Activated gamma-delta T cell (primary cell): Measurements from ENCODE around the gene WWP2.
"Not testable (repeated sequence)": the region's sequence is repeated elsewhere in the genome, so short reads cannot be mapped to it uniquely, and the experiment has no call there.

Experiments
- DNase-seq: peaks from one replicate; lab custom pipeline; 2025; lab: John Stamatoyannopoulos, UW

WWP2 gene

DNA sequence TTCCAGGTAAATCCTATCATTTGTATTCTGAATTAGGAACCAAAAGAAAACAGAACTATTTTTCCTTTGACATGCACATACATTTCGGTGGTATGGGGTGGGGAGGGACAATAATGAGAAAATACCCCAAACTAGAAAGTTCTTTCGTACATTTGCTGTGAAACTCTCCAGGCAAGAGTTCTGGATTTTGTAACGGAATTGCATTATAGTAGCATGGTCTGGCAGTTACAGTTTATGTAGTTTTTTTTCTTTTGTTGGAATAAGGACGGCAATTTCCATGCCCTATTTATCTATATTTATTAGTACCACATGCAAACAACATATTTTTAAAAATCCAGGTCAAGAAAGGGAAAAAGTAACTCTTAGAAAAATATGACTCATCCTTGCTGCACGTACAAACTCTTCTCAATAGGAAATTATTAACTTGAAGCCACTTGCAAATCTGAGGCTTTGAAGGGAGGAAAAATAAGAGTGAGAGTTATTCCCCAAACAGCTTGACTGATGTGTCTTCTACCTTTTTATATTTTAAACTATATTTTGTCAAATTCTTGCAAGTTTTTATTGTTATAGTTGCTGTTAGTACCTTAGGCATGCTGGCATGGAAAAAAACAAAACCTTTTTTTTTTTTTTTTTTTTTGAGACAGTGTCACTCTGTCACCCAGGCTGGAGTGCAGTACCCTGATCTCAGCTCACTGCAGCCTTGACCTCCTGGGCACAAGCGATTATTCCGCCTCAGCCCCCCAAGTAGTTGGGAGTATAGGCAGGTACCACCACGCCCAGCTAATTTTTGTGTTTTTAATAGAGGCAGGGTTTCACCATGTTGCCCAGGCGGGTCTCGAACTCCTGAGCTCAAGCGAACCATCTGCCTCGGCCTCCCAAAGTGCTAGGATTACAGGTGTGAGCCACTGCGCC, 69.3 kb downstream of the WWP2 start:
- no peak for DNase-seq

DNA sequence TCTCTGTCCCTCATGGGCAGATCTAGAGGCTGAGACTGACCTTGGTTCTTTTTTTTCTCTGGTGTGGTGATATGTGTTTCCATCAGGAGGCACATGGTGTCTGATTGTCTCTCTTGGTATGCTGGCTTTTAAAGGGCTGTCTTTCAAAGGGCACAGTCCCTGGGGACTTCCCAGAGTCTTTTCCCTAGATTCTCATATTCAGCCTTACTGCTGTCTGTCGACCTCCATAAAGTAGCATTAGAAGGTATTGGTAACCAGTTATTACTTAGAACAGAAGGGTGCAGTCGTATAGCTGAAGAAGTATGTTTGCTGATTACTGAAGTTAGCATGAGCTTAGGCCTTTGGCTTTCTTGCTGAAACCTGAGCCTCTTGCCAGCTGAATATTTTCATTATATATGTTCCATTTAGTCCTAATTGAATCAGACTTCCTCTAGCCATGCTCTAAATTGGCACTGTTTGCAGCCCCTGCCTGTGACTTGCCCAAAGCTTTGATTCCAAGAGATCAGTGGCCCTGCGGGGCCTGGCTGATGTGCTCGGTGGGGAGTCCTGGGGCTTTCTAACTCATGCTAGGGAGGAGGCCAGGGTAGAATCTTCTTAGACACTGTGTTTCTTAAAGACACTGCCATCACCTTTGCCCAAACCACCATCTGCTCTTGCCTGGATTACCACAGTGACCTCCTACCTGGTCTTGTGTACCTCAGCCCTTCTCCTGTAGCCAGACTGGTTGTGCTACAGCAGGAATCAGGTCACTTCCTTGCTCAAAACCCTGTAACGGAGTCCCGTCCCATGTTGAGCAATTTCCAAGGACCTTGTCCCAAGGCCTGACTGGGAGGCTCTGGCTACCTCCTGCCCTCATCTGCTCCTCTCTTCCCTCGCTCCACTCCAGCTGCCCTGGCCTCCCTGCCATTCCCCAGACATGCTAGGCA, 71.5 kb downstream of the WWP2 start:
- no peak for DNase-seq

DNA sequence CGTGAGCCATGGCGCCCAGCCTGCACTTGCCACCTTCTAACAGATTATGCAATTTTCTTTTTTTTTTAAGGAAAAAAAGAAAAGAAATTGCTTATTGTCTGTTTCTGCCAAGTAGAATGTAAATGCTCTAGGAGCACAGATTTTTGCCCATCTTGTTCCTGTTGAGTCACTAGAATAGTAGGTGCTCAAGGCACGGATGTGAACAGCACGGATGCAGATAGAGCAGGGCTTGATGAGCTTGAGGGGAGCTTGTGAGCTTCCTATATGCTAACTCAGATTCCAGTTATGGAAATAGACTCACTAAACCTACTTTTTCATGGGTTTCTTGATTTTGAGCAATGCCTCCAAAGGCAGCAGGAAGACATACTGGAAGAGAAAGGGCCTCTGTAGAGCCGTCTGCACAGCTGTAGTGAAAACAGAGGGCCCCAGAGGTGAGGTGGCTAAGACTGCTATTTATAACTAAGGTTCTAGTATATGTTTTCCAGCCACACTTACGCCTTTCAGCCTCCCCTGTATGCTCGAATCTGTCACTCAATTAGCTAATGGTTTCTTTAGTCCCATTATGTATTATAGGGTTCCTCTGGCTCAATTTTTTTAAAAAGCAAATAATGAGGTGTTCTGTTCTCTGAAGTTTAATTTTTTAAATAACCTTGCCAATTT, 72.8 kb downstream of the WWP2 start:
- DNase-seq, result no peak

DNA sequence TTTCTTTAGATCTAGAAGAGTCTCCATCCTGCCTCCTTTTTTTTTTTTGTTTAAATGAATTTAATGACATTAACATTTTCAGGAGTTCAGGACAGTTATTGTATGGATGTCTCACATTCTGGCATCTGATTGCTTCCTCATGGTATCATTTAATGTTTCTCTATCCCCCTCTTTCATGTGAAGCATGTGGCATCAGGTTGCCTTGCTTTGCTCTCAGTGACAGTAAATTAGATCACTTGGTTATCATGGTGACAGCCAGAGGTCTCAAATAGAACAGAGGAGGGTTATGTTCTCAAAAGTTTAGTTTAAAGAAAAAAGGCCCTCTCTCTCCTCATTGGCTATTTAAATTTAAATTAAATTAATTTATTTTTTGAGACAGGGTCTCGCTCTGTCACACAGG, 74.1 kb downstream of the WWP2 start:
- no peak for DNase-seq

DNA sequence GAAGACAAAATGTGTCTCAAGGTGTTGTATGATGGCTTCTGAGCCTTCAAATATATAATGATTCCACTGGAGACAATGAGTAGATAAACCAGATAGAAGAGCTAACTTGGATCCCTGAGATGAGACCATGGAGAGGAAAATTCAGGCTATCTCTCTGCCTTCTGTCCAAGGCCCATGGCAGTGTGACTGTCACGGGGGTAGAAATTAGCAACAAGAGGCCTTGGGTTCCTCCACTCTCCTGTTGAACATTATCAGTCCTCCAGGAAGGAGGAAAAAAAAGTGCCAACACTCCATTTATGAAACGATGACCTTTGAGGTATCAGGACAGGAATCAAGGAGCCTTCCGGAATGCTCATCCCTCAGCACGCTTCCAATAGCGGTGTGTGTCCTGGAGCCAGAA, 75.2 kb downstream of the WWP2 start:
- DNase-seq, result no peak

DNA sequence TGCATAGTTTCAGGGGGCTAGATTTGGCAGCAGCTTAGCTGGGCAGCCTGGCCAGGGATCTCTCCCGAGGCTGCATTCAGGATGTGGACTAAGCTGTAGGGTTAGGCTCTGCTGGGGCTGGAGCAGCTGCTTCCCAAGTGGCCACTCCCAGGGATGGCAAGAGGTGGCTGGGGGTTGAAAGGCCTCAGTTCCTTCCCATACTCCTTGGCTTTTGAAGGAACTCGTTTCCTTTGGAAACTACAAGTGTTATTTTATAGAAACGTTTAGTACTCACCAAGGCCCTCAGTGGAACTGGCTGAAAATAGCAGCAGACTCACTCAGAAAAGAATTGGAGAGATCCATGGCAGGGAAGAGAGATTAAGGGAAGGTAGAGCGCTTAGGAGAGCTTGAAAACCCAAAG, 76.4 kb downstream of the WWP2 start:
- DNase-seq, result no peak

DNA sequence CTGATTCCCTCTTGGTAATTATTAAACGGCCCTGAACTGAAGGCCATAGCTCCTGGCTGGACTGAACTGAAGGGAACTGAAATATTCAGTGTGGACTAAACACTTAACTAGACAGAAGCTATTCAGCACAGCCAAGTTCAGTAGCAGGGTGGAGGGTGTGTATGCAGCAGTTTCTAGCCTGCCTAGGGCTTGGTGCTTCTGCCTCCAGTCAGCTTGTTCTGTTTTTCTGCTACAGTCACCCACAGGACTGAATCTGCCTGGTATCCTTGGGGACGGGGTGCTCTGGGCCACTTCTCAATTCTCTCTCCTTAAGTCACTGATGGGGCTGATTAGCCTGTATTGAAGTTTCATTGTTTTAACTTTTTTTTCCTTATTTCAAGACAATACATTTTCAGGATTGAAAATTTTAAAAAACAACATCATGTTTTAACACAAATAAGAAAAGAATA, 77.1 kb downstream of the WWP2 start:
- DNase-seq, result no peak

DNA sequence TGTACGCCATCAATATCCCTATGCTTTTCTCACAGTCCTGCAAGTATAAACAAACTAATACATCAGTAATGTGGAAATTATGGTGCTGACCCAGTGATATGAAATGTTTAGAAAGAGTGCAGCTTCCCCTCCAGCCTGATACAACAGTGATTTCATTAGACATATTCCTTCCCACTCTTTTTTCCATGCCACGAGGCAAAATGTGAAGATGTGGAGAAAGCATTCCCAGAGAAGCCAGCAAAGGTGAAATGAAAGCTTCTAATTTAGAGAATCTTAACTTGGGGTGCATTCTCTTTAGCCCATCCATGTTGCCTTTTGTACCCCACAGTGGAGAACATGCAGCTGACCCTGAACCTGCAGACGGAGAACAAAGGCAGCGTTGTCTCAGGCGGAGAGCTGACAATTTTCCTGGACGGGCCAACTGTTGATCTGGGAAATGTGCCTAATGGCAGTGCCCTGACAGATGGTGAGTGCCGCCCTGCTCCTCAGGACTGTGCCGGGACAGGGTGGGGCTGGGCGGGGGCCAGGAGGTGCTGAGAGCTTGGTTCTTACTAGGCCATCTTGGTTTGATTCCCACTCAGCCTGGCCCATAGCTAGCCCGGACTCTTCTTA, 77.8 kb downstream of the WWP2 start:
- no peak for DNase-seq

DNA sequence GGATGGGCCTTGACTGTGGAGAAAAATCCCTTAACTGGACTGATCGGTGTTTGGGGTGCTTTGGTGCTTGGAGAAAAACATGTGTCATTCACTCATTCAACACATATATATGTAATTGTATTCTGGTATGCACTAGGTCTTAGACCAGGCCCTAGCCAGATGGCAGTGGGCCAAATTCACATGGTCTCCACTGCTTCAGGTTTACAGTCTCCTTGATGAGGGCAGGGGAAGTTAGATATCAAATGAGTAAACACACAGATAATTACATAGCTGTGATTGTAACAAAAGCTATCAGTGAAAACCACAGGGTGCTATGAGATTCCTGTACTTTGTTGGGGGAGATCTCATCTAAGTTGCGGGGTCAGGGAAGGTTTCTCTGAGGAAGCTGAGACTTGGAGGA, 78.8 kb downstream of the WWP2 start:
- no peak for DNase-seq

DNA sequence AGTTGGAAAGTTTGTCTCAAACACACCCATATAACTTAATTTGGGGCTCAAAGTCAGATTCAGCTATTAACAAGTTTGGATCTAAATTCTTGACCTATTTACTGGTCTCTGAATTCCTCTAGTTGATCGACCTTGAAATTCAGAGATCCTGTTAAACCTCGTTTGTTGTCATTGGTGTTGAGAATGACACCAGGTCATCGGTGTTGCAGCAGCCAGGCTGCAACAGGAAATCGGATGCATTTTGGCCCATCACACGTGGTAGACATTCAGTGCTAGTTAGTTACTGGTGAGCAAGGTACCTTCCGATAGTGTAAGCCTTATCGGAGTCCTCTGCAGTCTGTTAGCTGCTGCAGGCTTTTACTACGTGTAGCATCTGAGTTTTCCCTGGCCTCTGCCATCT, 82.3 kb downstream of the WWP2 start:
- no peak for DNase-seq

DNA sequence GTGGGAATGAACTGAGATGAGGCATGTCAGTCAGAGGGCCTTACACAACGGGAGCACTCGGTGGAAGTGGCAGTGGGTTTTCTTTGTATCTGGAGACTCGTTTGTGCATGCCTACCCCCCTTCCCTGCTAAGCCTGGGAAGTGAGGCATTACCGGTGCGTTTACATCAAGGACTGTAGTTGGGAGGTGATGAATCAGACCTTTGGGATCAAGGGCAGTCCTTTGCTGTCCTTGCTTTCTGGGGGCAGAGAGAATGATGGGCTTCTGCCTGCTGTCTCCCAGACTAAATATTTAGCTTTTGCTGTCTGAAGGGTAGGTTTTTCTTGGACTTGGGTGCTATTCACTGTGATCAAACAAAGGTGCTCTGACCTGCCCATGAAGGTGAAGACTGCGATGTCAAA, 83.0 kb downstream of the WWP2 start:
- DNase-seq, result no peak

DNA sequence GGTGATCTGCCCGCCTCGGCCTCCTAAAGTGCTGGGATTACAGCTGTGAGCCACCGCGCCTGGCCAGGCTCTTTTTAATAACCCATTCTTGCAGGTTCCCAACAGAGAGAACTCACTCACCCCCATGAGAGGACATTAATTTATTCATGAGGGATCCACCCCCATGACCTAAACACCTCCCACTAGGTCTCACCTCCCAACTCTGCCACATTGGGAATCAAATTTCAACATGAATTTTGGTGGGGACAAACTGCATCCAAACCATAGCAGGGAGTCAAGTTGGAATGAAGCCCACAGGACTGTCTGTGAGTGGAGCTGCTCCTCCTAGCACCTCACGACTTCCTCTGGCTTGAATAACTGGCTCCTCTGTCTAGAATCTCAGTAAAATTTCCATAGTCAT, 85.5 kb downstream of the WWP2 start:
- DNase-seq, result no peak

DNA sequence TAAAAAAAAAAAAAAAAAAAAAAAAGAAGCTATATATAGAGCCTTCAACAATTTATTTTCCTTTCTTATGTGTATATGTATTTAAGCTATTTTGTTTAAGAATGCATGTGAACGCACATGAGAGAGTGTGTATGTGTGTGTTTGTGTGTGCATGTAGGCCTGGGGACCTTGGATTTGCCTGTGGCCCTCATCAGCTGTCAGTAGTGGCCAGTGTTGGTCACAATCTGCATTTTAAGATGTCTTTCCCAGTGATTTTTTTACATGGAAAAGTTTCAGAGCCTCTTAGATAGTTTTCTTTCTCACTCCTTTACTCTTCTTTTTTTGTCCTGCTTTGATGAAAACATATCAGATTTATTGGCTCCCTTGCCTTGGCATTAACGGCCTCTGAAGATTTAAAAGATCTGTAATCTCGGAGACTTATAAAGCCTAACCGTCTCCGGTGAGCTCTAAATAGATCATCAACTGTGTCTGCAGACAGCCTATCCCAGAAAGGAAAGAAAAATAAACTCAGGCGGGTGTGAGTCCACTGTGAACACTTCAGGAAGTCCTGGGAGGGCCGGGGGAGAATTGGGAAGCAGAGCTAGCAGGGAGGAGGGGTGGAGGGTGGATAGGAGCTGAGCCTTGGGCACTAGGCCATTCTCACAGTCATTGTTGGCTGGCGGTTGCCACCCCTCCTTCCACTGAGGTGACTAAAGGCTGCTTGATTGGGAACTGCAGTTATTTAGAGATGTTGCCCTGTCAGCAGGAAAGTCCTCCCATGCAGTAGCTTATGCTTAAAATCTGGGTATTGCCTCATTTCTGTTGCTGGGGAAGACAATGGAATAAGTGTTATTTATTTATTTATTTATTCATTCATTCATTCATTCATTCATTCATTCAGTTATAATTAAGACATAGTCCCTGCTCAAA, 86.8 kb downstream of the WWP2 start:
- no peak for DNase-seq

DNA sequence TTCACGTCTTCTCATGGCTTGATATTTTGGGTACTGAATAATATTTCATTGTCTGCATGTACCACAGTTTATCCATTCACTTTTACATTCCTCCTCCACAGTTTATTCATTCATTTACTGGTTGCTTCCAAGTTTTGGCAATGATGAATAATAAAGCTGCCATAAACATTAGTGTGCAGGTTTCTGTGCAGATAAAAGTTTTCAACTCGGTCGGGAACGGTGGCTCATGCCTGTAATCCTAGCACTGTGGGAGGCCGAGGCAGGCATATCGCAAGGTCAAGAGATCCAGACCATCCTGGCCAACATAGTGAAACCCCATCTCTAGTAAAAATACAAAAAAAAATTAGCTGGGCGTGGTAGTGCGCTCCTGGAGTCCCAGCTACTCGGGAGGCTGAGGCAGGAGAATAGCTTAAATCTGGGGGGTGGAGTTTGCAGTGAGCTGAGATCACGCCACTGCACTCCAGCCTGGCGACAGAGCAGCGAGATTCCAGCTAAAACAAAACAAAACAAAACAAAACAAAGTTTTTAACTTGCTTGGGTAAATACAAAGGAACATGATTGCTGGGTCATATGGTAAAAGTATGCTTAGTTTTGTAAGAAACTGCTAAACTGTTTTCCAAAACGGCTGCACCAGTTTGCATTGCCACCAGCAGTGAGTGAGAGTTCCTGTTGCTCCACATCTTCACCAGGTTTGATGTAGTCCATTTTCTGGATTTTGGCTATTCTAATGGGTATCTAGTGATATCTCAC, 89.5 kb downstream of the WWP2 start:
- DNase-seq, result no peak

DNA sequence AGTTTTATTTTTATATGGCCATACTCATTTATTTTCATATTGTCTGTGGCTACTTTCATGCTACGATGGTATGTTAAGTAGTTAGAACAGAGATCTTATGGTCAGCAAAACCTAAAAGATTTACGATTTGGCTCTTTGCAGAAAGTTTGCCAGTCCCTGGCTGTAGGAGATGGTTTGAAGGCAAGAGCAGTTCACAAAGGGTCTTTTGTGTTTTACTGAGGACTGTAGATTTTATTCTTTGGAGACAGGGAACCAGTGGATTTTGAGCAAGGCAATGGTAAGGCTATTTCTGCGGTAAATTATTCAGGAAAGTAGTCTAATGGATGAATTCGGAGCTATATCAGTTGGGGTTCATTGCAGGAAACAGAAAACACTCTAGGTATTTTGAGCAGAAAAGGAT, 90.7 kb downstream of the WWP2 start:
- no peak for DNase-seq

DNA sequence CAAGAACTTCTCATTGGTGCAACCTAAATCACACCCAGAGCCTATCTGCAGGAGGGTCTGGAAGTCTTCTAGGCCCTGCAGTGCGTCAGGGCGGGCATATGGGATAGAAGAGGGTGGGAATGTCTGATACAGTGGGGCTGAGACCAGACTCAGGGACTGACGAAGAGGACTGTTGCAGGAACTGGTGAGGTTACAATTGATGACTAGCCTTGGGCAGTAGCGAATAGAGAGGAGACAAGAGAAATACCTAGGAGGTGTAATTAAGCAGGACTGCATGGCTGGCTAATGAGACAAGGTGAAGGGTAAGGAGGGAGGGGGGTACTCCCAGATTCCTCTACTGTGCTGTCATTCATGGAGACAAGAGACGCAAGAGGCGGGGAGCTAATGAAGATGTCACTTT, 91.3 kb downstream of the WWP2 start:
- no peak for DNase-seq

DNA sequence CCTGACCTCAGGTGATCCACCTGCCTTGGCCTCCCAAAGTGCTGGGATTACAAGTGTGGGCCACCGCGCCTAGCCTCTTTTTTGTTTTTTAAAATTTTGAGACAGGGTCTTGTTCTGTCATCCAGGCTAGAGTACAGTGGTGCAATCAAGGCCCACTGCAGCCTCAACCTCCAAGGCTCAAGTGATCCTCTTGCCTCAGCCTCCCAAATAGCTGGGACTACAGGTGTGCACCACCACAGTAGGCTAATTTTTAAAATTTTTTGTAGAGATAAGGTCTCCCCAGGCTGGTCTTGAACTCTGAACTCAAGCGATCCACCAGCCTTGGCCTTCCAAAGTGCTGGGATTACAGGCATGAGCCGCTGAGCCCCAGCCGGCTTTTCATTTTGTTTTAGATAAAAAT, 92.6 kb downstream of the WWP2 start:
- not testable (repeated sequence) for DNase-seq

DNA sequence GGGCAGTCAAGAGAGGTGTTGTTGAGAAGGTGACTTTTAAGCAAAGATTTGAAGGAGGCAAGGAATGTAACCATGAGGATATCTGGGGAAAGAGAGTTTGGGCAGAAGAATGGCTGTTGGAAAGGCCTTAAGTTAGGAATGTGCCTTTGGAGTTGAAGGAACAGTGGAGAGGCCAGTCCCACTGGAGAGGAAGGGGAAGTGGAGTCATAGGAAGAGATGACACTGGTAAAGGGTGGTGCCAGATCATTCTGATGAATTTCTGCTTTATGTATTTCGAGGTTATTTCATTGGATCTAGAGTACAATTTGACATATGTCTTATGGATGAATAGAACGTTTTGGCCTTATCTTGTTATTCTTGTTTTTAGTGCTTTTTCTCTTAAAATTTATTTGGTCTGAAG, 93.5 kb downstream of the WWP2 start:
- DNase-seq, result no peak

DNA sequence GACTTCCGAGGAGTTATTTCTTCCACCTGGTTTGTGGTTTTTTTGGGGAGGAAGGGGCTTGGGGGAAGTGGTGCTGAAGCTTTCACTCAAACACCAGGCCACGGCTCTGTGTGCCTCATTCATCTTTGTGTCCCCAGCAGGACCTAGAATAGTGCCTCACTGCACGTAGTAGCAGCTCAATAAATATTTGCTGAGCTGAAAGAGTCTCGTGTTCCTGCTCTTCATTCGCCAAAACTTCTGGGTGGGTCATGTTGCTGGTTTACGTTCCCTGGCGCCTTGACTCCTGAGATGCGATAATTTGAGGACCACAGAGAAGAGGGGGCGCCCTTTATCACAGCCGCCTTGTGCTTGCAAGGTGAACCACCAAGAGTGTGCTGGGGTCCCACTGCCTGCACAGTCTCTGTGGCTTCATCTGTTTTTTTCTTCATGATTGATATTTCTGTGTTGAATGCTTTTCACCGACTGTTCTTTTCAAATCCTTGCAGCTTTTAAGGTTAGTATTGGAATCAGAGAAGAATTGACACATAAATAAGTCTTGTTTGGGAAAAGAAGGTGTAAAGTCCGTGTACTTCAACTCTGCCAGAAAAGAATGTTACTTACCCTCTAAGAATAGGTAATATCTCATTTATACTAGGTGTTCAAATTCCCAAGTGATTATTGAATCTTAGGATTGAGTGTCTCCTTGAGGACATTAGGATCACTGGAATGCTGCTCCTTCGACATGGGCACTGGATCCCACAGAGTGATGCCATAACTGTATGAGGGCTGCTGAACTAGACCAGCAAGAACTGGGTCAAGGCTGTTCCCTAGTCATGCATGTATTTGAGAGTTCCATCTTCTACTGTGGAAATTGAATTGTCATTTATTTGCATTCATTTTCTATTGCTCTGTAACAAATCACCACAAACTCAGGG, 96.3 kb downstream of the WWP2 start:
- no peak for DNase-seq
